Stomach smooth muscle (tissue), 2 donors: ENCODE measurements around the gene PRKCQ.

Source experiments
- H3K27ac ChIP-seq: one replicate; pipeline ENCODE4 v1.7.0; 2013; ENCODE audit warnings: mild to moderate bottlenecking, low read length, inconsistent platforms
- H3K27me3 ChIP-seq, 2 donors: one replicate each; pipeline ENCODE4 v1.7.0; 2013; ENCODE audit warnings: low read length in 2 of 2; ENCODE audit not compliant: insufficient read depth in 2 of 2, control insufficient read depth in 1 of 2
- H3K36me3 ChIP-seq, 2 donors: one replicate each; pipeline ENCODE4 v1.7.0; 2013; ENCODE audit warnings: low read length in 2 of 2; ENCODE audit not compliant: control insufficient read depth in 2 of 2, insufficient read depth in 2 of 2
- H3K4me1 ChIP-seq: one replicate; pipeline ENCODE4 v1.7.0; 2013; ENCODE audit warnings: low read length; ENCODE audit not compliant: control insufficient read depth, insufficient read depth
- H3K4me3 ChIP-seq, 2 donors: one replicate each; pipeline ENCODE4 v1.7.0; 2013; ENCODE audit warnings: low read length in 2 of 2
- H3K9ac ChIP-seq, 2 donors: one replicate each; pipeline ENCODE4 v1.7.0; 2013; ENCODE audit warnings: low read length in 2 of 2, mild to moderate bottlenecking in 1 of 2
- H3K9me3 ChIP-seq, 2 donors: one replicate each; pipeline ENCODE4 v1.7.0; 2013; ENCODE audit warnings: low read length in 2 of 2; ENCODE audit not compliant: control insufficient read depth in 2 of 2
- donor health status: healthy.
- donor health status: Pancreatic carcinoma.

The PRKCQ gene

GRCh38 chr10:6408799-6409198, 171.3 kb downstream of the PRKCQ start:
- Histone ChIP-seq H3K36me3 (no peaks in the 10 kb centered on the region), H3K4me1 (peaks cover 10% of the 10 kb centered on the region), H3K9ac (no peak overlapping the region), H3K27ac (no peak overlapping the region), H3K27me3 (no peaks in the 10 kb centered on the region), H3K4me3 (no peak overlapping the region), H3K9me3 (no peaks in the 10 kb centered on the region)

- Histone ChIP-seq H3K27ac (no peak overlapping the region), H3K4me1 (peaks cover 10% of the 10 kb centered on the region), H3K4me3 (no peak overlapping the region), H3K36me3 (no peaks in the 10 kb centered on the region), H3K9me3 (no peaks in the 10 kb centered on the region), H3K9ac (no peak overlapping the region), H3K27me3 (no peaks in the 10 kb centered on the region)
Observed at GRCh38 chr10:6407034-6407721, 172.9 kb downstream of the PRKCQ start.

DNA sequence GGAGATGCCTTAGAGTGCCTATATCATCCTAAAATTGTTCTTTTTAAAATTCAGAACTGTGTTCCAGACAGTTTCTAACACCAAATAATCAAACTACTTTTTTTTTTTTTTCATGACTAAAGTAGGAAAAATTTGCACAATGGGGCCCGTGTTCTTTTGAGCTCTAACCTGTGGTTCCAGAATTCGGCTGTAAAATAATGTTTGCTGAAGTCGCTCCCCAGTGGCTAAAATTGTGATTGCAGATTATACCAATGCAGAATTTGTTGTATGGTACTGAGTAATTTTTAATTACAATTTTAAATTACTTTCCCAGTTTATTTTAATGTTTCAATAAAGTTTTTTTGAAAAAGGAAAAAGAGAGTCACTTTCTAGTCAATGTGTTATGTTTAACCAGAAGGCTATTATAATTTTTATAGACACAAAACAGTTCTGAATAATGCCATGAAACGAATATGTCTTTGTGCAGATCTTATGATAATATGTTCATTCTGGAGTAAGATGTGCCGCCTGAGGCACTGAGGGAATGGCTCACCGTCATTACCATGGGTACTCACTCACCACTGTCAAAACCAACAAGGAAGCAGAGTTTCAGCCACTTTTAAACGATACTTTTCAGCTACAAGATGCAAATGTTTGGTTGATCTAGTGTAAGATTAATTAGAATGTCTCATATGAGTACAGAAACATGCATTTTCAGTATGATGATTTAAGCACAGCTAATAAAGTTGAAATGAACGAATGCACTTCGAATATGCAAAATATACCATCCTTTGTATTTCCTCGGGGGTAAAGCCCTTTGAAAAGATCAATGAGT, 173.6 kb downstream of the PRKCQ start:
- Histone ChIP-seq H3K27ac (no peak overlapping the region), H3K36me3 (no peaks in the 10 kb centered on the region), H3K4me3 (no peak overlapping the region), H3K9ac (no peak overlapping the region), H3K9me3 (no peaks in the 10 kb centered on the region), H3K4me1 (peaks cover 15% of the 10 kb centered on the region), H3K27me3 (no peaks in the 10 kb centered on the region)

DNA sequence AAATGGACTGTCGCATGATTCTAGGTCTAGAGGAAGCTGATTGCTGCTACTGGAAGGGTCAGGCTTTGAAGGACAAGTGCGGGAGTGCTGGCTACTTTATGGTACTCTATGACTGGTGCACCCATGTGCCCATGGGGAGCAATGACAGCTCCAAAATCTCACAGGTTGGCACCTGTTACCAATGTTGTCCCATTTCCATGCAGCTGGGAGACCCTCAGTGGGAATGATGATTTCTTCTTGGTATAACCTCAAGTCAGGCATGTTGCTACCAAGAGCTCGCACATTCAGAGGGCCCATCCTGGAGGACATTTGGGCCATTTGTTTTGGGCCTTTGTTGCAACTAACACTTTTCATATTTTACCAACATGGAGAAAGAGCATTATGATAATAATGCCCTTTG, 174.4 kb downstream of the PRKCQ start:
- H3K36me3 ChIP-seq = no peaks in the 10 kb centered on the region
- H3K4me1 ChIP-seq = peaks cover 16% of the 10 kb centered on the region
- H3K27me3 ChIP-seq = no peaks in the 10 kb centered on the region
- no peak overlapping the region for H3K9ac ChIP-seq
- H3K9me3 ChIP-seq = no peaks in the 10 kb centered on the region
- H3K4me3 ChIP-seq = no peak overlapping the region
- H3K27ac ChIP-seq = no peak overlapping the region

GRCh38 chr10:6404127-6405072, 175.7 kb downstream of the PRKCQ start:
- Histone ChIP-seq H3K4me1 (peaks cover 12% of the 10 kb centered on the region), H3K9me3 (no peaks in the 10 kb centered on the region), H3K27me3 (no peaks in the 10 kb centered on the region), H3K27ac (no peak overlapping the region), H3K9ac (no peak overlapping the region), H3K36me3 (no peaks in the 10 kb centered on the region), H3K4me3 (no peak overlapping the region)

DNA sequence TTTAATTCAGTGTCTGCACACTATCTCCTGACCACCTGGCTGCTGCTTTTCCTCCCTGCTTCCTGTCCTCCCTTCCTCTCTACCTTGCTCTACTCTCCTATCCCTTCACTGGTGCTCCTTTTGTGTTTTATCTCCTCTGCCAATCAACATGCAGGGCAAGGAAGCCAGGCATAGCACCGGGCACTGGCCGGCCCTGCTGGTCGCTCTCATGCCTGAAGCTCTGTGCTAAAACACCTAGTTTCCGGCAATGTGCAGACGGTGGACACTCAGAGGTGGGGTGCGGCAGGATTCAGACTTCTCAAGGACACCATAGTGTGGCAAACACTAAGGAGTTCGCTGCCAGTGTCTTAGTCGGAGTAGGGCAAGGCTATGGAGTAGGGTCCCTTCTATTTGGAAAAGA, 177.1 kb downstream of the PRKCQ start:
- Histone ChIP-seq H3K9ac (no peak overlapping the region), H3K4me3 (no peak overlapping the region), H3K27ac (no peak overlapping the region), H3K9me3 (no peaks in the 10 kb centered on the region), H3K27me3 (no peaks in the 10 kb centered on the region), H3K4me1 (peaks cover 15% of the 10 kb centered on the region), H3K36me3 (no peaks in the 10 kb centered on the region)

DNA sequence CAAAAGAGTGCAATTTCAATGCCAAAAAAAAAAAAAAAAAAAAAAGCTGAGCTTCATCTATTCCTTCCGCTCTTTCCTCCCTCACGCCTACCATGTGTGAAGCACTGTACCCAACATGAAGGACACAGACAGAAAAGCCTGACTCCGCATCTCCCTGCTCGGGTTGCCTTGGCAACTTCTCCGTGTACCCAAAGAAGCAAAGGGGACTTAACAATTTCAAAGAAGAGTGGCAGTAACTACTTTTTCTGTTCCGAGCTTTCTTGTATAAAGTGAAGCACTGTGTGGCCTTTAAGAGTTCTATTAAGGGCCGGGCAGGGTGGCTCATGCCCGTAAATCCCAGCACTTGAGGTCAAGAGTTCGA, 177.7 kb downstream of the PRKCQ start:
- no peaks in the 10 kb centered on the region for H3K36me3 ChIP-seq
- no peaks in the 10 kb centered on the region for H3K27me3 ChIP-seq
- H3K9ac ChIP-seq = no peak overlapping the region
- H3K4me3 ChIP-seq = no peak overlapping the region
- H3K27ac ChIP-seq = no peak overlapping the region
- H3K4me1 ChIP-seq = peaks cover 15% of the 10 kb centered on the region
- H3K9me3 ChIP-seq = no peaks in the 10 kb centered on the region

GRCh38 chr10:6401558-6402348, 178.3 kb downstream of the PRKCQ start:
- no peaks in the 10 kb centered on the region for H3K36me3 ChIP-seq
- H3K4me1 ChIP-seq = peaks cover 15% of the 10 kb centered on the region
- peak overlapping the region; percentile 24 to 64 for H3K9ac ChIP-seq
- H3K27me3 ChIP-seq = no peaks in the 10 kb centered on the region
- H3K9me3 ChIP-seq = no peaks in the 10 kb centered on the region
- peak overlapping the region; percentile 61 to 74 for H3K4me3 ChIP-seq
- no peak overlapping the region for H3K27ac ChIP-seq

- Histone ChIP-seq H3K4me1 (peaks cover 15% of the 10 kb centered on the region), H3K27ac (no peak overlapping the region), H3K9ac (no peak overlapping the region), H3K4me3 (peak overlapping the region in 1 of 2 donors; percentile 74), H3K27me3 (no peaks in the 10 kb centered on the region), H3K36me3 (no peaks in the 10 kb centered on the region), H3K9me3 (no peaks in the 10 kb centered on the region)
Observed at GRCh38 chr10:6400821-6401465, 179.1 kb downstream of the PRKCQ start.

- Histone ChIP-seq H3K9ac (no peak overlapping the region), H3K36me3 (no peaks in the 10 kb centered on the region), H3K27ac (no peak overlapping the region), H3K9me3 (no peaks in the 10 kb centered on the region), H3K27me3 (no peaks in the 10 kb centered on the region), H3K4me3 (no peak overlapping the region), H3K4me1 (peaks cover 15% of the 10 kb centered on the region)
Observed at GRCh38 chr10:6400331-6400730, 179.7 kb downstream of the PRKCQ start.
